ENCODE data around the gene LPCAT3. TPM values are rescaled to one million over a fixed set of nuclear protein-coding genes. Genes with fewer than 3 reads are reported as not detected.

The LPCAT3 gene
- total RNA-seq, 1 donor from 2014 or later = 48.7 TPM

DNA sequence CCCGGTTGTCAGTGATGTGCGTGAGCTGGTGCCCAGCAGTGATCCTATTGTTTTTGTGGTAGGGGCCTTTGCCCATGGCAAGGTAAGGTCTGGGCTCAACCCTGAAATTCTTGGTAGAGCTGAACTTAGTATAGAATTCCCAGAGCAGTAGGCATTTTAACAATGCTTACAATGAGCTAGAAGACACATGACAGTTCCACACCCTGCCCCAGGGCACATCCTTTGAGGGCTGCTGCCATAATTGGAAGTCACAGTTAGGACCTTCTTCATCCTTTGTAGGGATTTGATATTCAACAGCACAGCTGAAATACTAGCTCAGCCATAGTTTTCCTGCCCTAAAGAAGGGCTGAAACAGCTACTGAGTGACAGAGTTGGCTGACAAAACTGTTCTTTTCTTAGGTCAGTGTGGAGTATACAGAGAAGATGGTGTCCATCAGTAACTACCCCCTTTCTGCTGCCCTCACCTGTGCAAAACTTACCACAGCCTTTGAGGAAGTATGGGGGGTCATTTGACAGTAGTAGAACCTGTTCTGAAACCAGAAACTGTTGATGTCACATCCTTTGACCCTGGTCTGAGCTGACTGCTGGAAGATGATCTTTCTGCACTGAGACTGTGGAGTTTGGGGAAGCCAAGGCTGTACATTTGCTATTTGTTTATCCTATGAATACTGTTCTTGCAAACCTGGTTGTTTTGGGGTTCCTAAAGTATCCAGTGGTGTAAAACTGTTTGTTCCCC is 42.8 kb downstream of the LPCAT3 start:
- no peak for ATAC-seq (ENCODE audit: poor library complexity)
- intact Hi-C loops (cut with DNase I) = no loop called here
- no peak for DNase-seq

DNA sequence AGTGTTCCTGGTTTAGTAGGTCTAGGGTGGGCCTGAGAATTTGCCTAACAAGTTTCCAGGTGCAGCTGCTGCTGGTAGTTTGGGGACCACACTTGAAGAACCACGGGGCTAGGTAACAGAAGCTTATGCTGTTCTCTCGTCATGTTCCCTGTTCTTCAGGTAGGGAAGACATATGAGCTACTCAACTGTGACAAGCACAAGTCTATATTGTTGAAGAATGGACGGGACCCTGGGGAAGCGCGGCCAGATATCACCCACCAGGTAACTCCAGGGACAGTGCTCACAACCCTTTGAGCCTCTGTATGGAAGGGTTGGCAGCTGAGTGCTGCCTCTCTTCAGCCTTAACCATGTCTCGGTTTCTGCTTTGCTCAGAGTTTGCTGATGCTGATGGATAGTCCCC is 44.1 kb downstream of the LPCAT3 start:
- intact Hi-C loops (cut with DNase I) = loop anchor here (5.0 kb wide), 1 partner anchor 43 kb away; the partner anchor contains the start of gene LPCAT3
- DNase-seq (no peak), ATAC-seq (ENCODE audit: poor library complexity) (no peak)

GRCh38 chr12:6970096-6970527 is 48.2 kb downstream of the LPCAT3 start:
- DNase-seq (no peak), ATAC-seq (ENCODE audit: poor library complexity) (peak; percentile 25)
- intact Hi-C loops (cut with DNase I) = loop anchor here (5.0 kb wide), 1 partner anchor 47 kb away; the partner anchor contains the start of gene LPCAT3

DNA sequence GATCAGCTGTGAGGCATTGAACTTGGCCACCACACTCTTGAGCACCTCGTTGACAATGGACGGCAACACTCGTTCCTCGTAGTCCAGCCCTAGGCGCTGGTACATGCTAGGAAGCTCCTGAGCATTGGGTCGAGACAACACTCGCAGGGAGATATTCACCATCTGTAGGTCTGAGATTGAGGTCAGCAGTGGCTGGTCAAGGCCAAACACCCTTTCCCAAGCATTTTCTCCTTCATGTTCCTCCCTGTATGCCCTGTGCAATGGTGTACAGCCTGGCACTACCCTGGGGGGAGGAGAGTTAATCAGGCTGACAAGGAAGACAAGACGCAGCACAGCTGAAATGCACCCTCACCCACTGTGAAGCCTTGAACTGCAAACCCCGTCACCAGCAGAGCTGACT is 49.9 kb downstream of the LPCAT3 start:
- ATAC-seq (ENCODE audit: poor library complexity) (no peak), DNase-seq (no peak)
- intact Hi-C loops (cut with DNase I) = no loop called here

- no peak for DNase-seq
- no peak for ATAC-seq (ENCODE audit: poor library complexity)
- intact Hi-C loops (cut with DNase I) = no loop called here
These were observed 50.6 kb downstream of the LPCAT3 start for GRCh38 chr12:6967651-6968100.

DNA sequence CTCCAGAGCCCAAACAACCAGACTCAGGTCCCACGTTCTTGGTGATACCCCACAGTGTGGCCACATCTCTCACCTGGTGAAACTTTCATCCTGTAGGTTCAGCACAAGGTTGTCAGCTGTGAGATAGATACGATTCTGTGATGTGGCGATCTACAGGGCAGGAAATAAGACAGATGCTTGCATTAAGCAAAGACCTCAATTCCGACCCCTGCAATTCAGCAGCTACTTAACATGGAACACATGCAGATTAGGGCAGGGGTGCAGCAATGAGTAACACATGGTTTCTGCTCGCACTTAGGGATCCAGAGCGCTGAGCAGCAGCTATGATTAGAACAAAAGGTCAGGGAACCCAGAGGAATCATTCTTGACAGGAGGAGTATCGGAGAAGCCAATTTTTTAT is 51.9 kb downstream of the LPCAT3 start:
- ATAC-seq (ENCODE audit: poor library complexity) = no peak
- intact Hi-C loops (cut with DNase I) = no loop called here

DNA sequence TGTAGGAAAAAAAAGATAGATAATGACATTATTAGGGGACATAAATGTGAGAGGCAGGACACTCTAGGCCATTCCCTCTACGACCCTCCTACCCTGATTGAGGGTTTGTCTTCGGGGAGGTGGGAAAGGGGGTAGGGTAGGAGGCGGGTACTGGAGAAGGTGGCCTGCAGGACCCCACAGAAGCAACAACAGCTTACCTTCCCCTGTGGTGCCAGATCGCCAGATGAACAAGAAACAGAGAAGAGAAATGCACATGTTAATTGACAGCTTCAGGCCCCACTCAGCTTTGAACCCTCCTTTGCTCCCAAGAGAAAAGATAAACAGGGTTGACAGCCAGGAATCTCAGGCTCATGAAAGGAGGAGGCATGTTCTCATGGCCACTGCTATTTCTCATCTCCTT is 52.6 kb downstream of the LPCAT3 start:
- DNase-seq (no peak), ATAC-seq (ENCODE audit: poor library complexity) (no peak)
- intact Hi-C loops (cut with DNase I) = no loop called here

More for the DNA sequence above, 51.9 kb downstream of the LPCAT3 start:
- DNase-seq = no peak

GRCh38 chr12:6965026-6965661 is 53.1 kb downstream of the LPCAT3 start:
- ATAC-seq (ENCODE audit: poor library complexity) = peak; percentile 81
- intact Hi-C loops (cut with DNase I) = no loop called here
- DNase-seq = peak; percentile 88

- intact Hi-C loops (cut with DNase I) = no loop called here
- no peak for ATAC-seq (ENCODE audit: poor library complexity)
- DNase-seq = no peak
These were observed 53.7 kb downstream of the LPCAT3 start for GRCh38 chr12:6964605-6965025.

DNA sequence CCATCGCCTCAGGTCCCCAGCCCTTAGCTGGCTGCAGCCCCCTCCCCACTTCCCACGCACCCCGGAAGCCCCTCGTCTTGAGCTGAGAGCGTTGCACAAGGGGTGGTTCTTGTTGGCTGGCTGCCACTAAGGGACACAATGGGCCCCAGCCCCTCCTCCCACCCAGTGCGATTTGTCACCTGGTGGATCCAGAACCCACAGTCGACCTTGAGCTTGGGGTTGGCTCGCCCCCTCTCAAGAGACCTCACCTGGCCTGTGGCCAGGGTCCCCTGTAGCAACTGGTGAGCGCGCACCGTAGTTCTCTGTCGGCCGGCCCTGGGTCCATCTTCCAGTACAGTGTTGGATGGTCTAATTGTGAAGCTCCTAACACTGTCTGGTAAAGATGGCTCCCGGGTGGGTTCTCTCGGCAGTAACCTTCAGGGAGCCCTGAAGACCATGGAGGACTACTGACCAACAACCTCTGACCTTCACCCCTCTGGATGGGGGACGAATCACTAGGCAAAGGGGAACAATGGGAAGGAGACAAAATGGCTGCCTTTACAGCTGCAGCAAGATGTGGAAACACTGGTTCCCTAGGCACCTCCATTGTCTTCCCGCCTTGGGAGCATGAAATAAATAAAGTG is 54.4 kb downstream of the LPCAT3 start:
- DNase-seq (no peak), ATAC-seq (ENCODE audit: poor library complexity) (no peak)
- intact Hi-C loops (cut with DNase I) = no loop called here

GRCh38 chr12:6963016-6963731 is 55.1 kb downstream of the LPCAT3 start:
- no peak for ATAC-seq (ENCODE audit: poor library complexity)
- DNase-seq = no peak
- intact Hi-C loops (cut with DNase I) = no loop called here

DNA sequence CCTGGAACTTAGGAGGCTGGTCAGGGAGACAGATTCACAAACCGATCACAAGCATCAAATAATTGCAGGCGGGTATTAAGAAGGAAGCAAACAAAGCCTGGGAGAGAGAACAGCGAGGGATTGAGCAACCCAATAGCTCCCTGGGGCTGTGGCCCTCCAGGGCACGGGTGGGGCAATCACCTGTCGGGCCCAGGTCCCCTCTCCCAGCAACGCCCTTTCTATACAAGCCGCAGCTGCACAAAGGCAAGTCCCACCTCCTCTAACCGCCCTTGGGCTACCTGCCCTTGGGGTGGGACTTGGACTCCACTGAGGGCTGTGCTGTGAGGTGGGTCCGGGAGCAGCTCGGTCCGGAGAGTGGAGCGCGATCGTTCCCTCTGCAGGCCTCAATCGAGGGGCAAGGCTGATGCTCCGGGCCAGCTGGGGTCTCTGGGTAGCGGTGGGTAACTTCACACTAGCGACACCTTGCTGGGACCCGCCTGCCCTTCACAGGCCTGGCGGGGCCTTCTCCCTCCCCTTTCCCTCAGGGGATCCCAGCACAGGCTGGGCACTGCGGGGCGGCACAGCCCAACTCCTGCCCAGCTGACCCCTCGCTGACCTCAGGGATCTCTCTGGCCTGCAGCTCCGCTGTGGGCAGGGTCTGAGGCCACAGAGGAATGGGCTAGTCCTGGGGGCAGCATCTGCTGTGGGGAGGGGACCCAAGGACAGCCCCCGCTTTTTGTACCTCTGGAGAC is 55.8 kb downstream of the LPCAT3 start:
- peak; percentile 3 for ATAC-seq (ENCODE audit: poor library complexity)
- no peak for DNase-seq
- intact Hi-C loops (cut with DNase I) = no loop called here

DNA sequence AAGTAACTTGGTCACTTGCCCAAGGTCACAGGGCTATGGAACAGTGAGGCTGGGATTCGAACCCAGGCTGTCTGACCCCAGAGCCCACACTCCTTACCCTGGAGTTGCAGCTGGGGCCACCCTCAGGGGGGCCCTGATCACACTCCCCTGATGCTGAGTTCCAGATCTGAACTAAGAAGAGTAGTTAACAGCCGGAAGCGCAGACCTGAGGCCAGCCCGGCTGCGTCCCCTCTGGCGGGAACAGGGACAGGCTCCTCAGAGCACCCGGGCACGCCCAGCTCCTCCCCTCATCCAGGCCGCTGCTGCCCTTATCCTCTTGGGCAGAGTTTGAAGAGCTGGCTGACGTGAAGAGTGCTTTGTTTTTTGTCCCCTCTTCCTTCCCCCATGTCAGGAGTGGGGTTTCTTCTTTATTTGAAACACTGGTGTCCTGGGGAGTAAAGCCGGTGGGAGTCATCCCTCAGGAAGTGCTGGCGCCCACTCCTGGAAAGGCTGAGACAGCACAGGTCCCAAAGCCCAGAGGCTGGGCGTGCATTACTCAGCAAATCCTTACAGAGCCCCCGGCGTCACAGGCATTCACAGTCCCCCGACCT is 56.5 kb downstream of the LPCAT3 start:
- ATAC-seq (ENCODE audit: poor library complexity) (peak; percentile 44), DNase-seq (peak; percentile 70)
- intact Hi-C loops (cut with DNase I) = no loop called here

- peak; percentile 7 for ATAC-seq (ENCODE audit: poor library complexity)
- intact Hi-C loops (cut with DNase I) = no loop called here
These were observed 57.0 kb downstream of the LPCAT3 start for GRCh38 chr12:6961278-6961694.

GRCh38 chr12:6960593-6961277 is 57.5 kb downstream of the LPCAT3 start:
- intact Hi-C loops (cut with DNase I) = no loop called here
- ATAC-seq (ENCODE audit: poor library complexity) (no peak), DNase-seq (no peak)

More at GRCh38 chr12:6961278-6961694, 57.0 kb downstream of the LPCAT3 start:
- DNase-seq = peak; percentile 74

DNA sequence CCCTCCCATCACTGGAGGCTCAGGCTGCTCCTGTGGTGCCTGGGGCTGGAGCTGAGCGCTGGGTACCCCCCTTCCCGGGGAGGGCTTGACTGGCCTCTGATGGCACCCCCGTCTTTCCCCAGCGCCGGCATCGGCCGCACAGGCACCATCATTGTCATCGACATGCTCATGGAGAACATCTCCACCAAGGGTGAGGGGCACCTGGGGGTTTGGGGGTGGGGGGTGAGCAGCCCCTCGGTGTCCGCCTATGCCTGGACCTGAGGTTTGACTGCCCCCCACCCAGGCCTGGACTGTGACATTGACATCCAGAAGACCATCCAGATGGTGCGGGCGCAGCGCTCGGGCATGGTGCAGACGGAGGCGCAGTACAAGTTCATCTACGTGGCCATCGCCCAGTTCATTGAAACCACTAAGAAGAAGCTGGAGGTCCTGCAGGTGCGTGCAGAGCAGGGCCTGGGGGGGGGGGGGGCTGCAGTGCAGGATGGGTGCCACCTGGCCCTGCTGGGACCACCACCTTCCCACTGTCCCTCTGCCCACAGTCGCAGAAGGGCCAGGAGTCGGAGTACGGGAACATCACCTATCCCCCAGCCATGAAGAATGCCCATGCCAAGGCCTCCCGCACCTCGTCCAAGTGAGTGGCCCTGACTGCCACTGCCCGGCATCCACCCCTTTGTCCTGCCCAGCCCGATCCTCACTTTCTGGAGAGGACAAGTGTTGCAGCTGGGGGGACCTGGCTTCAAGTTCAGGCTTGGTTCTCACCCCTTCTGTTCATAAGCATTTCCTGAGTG is 58.3 kb downstream of the LPCAT3 start:
- no peak for DNase-seq
- intact Hi-C loops (cut with DNase I) = no loop called here

More for the DNA sequence above, 58.3 kb downstream of the LPCAT3 start:
- ATAC-seq (ENCODE audit: poor library complexity) = no peak

All from Right ventricle myocardium superior (tissue), 1 donor.